NCI-H1105 (cell line): Measurements from ENCODE around the gene CBS.
"Not testable (repeated sequence)": the region's sequence is repeated elsewhere in the genome, so short reads cannot be mapped to it uniquely, and the experiment has no call there.

Experiments
- DNase-seq: peaks from one replicate; lab custom pipeline; 2025; lab: John Stamatoyannopoulos, UW

The CBS gene

GRCh38 chr21:43024439-43025136, 51.0 kb downstream of the CBS start:
- no peak for DNase-seq

- no peak for DNase-seq
Observed at GRCh38 chr21:43023175-43023574, 52.5 kb downstream of the CBS start.

- DNase-seq = no peak
Observed at GRCh38 chr21:43021756-43022600, 53.7 kb downstream of the CBS start.

- DNase-seq = no peak
Observed at GRCh38 chr21:43021191-43021590, 54.4 kb downstream of the CBS start.

- DNase-seq = no peak
Observed at GRCh38 chr21:43020771-43021170, 54.9 kb downstream of the CBS start.

GRCh38 chr21:43020177-43020576, 55.5 kb downstream of the CBS start:
- no peak for DNase-seq

GRCh38 chr21:43018519-43018918, 57.1 kb downstream of the CBS start:
- DNase-seq = no peak

GRCh38 chr21:43016728-43017127, 58.9 kb downstream of the CBS start:
- no peak for DNase-seq

- DNase-seq = no peak
Observed at GRCh38 chr21:43015906-43016540, 59.6 kb downstream of the CBS start.

- no peak for DNase-seq
Observed at GRCh38 chr21:43012596-43012995, 63.0 kb downstream of the CBS start.

- no peak for DNase-seq
Observed at GRCh38 chr21:43006874-43007208, 68.8 kb downstream of the CBS start.

- DNase-seq = not testable (repeated sequence)
Observed at GRCh38 chr21:43006051-43006873, 69.4 kb downstream of the CBS start.

GRCh38 chr21:43005635-43006034, 70.0 kb downstream of the CBS start:
- DNase-seq = no peak

- no peak for DNase-seq
Observed at GRCh38 chr21:43004926-43005325, 70.7 kb downstream of the CBS start.
